Neural cell (in vitro differentiated cells): ENCODE measurements around the gene TRIM46. TPM values are rescaled to one million over a fixed set of nuclear protein-coding genes. Genes with fewer than 3 reads are reported as not detected.

Source experiments
- H2AFZ ChIP-seq: fragments of 200-600, 300-800 bp; sonication (generic), shearing (Covaris generic); 2 replicates; pipeline ENCODE4 v1.6.0; 2014; ENCODE audit warnings: low read depth, mild to moderate bottlenecking, antibody characterized with exemption, low read length, moderate library complexity
- H3F3A ChIP-seq: fragments of 200-600 bp; shearing (Covaris generic); 2 replicates; pipeline ENCODE4 v1.6.1; 2016; ENCODE audit warnings: mild to moderate bottlenecking, moderate library complexity, mixed read lengths, antibody characterized with exemption, low read length; ENCODE audit not compliant: insufficient read depth, poor library complexity, severe bottlenecking
- H3K27ac ChIP-seq: fragments of 200-600, 300-800 bp; sonication (generic), shearing (Covaris generic); 2 replicates; pipeline ENCODE4 v1.5.1; 2014; ENCODE audit warnings: mild to moderate bottlenecking, low read length, moderate library complexity
- H3K27me3 ChIP-seq: fragments of 300-800, 200-600 bp; sonication (generic), shearing (Covaris generic); 2 replicates; pipeline ENCODE4 v1.6.0; 2014; ENCODE audit warnings: mild to moderate bottlenecking, low read depth, low read length, moderate library complexity; ENCODE audit not compliant: insufficient read depth
- H3K36me3 ChIP-seq: fragments of 300-800, 200-600 bp; sonication (generic), shearing (Covaris generic); 2 replicates; pipeline ENCODE4 v1.5.1; 2014; ENCODE audit warnings: mild to moderate bottlenecking, antibody characterized with exemption, low read length, moderate library complexity; ENCODE audit not compliant: insufficient read depth
- H3K4me2 ChIP-seq: fragments of 300-800, 200-600 bp; sonication (generic), shearing (Covaris generic); 2 replicates; pipeline ENCODE4 v1.6.0; 2014; ENCODE audit warnings: mild to moderate bottlenecking, low read length
- H3K4me3 ChIP-seq: fragments of 300-800, 200-600 bp; sonication (generic), shearing (Covaris generic); 2 replicates; pipeline ENCODE4 v1.5.1; 2014; ENCODE audit warnings: mild to moderate bottlenecking, low read length, moderate library complexity
- H3K79me2 ChIP-seq: fragments of 200-600 bp; shearing (Covaris generic); replicated peaks from 2 replicates; pipeline ENCODE4 v1.6.0; 2014; ENCODE audit warnings: mild to moderate bottlenecking, low read length, moderate library complexity; ENCODE audit not compliant: insufficient read depth
- H3K9ac ChIP-seq: fragments of 300-800, 200-600 bp; sonication (generic), shearing (Covaris generic); 2 replicates; pipeline ENCODE4 v1.6.1; 2016; ENCODE audit warnings: mild to moderate bottlenecking, low read length, mixed read lengths
- H3K9me2 ChIP-seq: fragments of 200-600 bp; shearing (Covaris generic); 2 replicates; pipeline ENCODE4 v1.6.1; 2016; ENCODE audit warnings: mild to moderate bottlenecking, low read length, mixed read lengths; ENCODE audit not compliant: insufficient read depth
- H3K9me3 ChIP-seq: fragments of 200-600, 300-800 bp; sonication (generic), shearing (Covaris generic); 2 replicates; pipeline ENCODE4 v1.6.1; 2016; ENCODE audit warnings: mild to moderate bottlenecking, mixed run types, low read length, moderate library complexity, mixed read lengths
- H4K20me1 ChIP-seq: fragments of 200-600 bp; shearing (Covaris generic); 2 replicates; pipeline ENCODE4 v1.6.1; 2016; ENCODE audit warnings: mild to moderate bottlenecking, mixed run types; ENCODE audit not compliant: insufficient read depth
- EP300 ChIP-seq: fragments of 450-650 bp; conservative IDR thresholded peaks from 2 replicates; pipeline ENCODE4 v1.6.1; 2014; ENCODE audit warnings: antibody characterized with exemption, mild to moderate bottlenecking, moderate library complexity; ENCODE audit not compliant: poor library complexity, severe bottlenecking
- EZH2 ChIP-seq: fragments of 200-600, 300-800 bp; shearing (Covaris generic), sonication (generic); IDR thresholded peaks from 2 replicates; pipeline ENCODE4 v1.6.1; 2014; ENCODE audit warnings: antibody characterized with exemption, low read length, borderline replicate concordance, mild to moderate bottlenecking; ENCODE audit not compliant: insufficient read depth, poor library complexity, severe bottlenecking
- MXI1 ChIP-seq: fragments of 450-650 bp; conservative IDR thresholded peaks from 2 replicates; pipeline ENCODE4 v1.6.1; 2014; ENCODE audit warnings: antibody characterized with exemption, mild to moderate bottlenecking; ENCODE audit not compliant: poor library complexity, severe bottlenecking
- POLR2AphosphoS5 ChIP-seq: IDR thresholded peaks from 2 replicates; pipeline ENCODE4 v1.6.1; 2012
- RAD21 ChIP-seq: fragments of 450-650 bp; conservative IDR thresholded peaks from 2 replicates; pipeline ENCODE4 v1.6.1; 2014; ENCODE audit warnings: antibody characterized with exemption, mild to moderate bottlenecking, moderate library complexity
- SMC3 ChIP-seq: fragments of 450-650 bp; conservative IDR thresholded peaks from 2 replicates; pipeline ENCODE4 v1.6.1; 2014; ENCODE audit warnings: antibody characterized with exemption, mild to moderate bottlenecking, moderate library complexity; ENCODE audit not compliant: poor library complexity
- TAF1 ChIP-seq: IDR thresholded peaks from 2 replicates; pipeline ENCODE4 v1.6.1; 2012; ENCODE audit warnings: low read depth
- polyA plus RNA-seq: library from polyadenylated mRNA; depleted of rRNA; stranded (reverse); fragments of >200 nt; gene quantifications from 2 replicates; pipeline ENCODE4 v1.2.3, GENCODE V29; 2014
- TF ChIP-seq, protein P1 (sequence below): IDR thresholded peaks from 2 replicates; pipeline ENCODE4 v1.6.1; 2012; ENCODE audit warnings: borderline replicate concordance
- TF ChIP-seq, protein P2 (sequence below): fragments of 450-650 bp; IDR thresholded peaks from 2 replicates; pipeline ENCODE4 v1.5.1; 2014; ENCODE audit warnings: antibody characterized with exemption, mild to moderate bottlenecking, moderate library complexity; ENCODE audit not compliant: poor library complexity, severe bottlenecking

Gene TRIM46
- polyA plus RNA-seq, 1 donor from 2014 or later, result 31.5 TPM

DNA sequence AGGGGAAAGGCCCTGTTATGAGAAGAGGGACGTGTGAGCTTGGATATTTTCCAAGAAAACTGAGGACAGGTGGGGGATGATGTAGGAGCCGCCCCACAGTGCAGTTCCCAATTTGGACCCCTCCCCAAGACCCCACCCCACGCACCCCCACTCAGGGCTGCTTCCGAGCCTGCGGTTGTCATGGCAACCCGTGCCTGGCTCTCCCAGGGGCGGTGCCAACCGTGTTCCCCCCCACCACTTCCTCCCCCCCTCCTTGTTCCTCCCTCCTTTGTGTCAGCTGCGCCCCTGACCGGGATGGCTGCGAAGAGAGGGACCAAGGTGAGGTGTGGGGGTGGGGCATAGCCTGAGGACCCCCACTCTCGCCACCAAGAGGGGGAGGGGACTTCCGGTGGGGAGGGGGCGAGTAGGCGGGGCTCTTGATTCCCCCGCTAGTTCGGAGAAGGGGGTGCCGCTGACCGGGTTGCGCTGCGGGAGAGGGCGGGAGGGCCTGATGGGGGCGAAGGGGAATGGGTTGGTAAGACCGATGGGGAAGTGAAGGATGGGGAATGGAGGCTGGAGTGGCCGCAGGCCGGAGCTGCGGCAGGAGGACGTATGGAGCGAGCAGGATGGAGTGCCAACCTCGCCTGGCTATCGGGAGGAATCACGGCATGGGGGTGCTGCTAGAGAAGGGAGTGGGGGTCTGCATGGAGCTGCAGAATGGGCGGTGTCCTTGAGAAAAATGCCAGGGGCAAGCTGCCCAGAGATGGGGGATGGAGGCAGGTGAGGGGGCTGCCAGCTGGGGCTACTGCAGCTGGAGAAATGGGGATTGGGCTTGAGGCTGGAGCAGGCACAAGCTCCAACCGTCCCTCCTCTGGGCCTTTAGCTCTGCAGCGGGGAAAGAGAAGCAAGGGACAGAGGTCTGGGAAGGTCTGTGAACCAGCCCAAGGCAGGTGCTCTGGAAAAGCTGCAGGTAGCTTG lies 953 bp downstream of the TRIM46 start:
- Histone ChIP-seq H3K4me3 (peak overlapping the region; percentile 93), H3K27me3 (no peaks in the 10 kb centered on the region), H3K36me3 (peaks cover 13% of the 10 kb centered on the region), H3K27ac (peak overlapping the region; percentile 99), H3K9ac (peak overlapping the region; percentile 100), H3K9me2 (no peaks in the 10 kb centered on the region), H3K79me2 (peaks cover 37% of the 10 kb centered on the region), H3F3A (peaks cover 5% of the 10 kb centered on the region), H2AFZ (peak overlapping the region; percentile 65), H3K9me3 (no peaks in the 10 kb centered on the region), H3K4me2 (peak overlapping the region; percentile 91), H4K20me1 (no peaks in the 10 kb centered on the region)
- TF ChIP-seq, protein P1, sequence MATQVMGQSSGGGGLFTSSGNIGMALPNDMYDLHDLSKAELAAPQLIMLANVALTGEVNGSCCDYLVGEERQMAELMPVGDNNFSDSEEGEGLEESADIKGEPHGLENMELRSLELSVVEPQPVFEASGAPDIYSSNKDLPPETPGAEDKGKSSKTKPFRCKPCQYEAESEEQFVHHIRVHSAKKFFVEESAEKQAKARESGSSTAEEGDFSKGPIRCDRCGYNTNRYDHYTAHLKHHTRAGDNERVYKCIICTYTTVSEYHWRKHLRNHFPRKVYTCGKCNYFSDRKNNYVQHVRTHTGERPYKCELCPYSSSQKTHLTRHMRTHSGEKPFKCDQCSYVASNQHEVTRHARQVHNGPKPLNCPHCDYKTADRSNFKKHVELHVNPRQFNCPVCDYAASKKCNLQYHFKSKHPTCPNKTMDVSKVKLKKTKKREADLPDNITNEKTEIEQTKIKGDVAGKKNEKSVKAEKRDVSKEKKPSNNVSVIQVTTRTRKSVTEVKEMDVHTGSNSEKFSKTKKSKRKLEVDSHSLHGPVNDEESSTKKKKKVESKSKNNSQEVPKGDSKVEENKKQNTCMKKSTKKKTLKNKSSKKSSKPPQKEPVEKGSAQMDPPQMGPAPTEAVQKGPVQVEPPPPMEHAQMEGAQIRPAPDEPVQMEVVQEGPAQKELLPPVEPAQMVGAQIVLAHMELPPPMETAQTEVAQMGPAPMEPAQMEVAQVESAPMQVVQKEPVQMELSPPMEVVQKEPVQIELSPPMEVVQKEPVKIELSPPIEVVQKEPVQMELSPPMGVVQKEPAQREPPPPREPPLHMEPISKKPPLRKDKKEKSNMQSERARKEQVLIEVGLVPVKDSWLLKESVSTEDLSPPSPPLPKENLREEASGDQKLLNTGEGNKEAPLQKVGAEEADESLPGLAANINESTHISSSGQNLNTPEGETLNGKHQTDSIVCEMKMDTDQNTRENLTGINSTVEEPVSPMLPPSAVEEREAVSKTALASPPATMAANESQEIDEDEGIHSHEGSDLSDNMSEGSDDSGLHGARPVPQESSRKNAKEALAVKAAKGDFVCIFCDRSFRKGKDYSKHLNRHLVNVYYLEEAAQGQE, result no peak
- no peak for TF ChIP-seq SMC3
- peak; percentile 86 for TF ChIP-seq POLR2AphosphoS5
- peak; percentile 10 for TF ChIP-seq TAF1

DNA sequence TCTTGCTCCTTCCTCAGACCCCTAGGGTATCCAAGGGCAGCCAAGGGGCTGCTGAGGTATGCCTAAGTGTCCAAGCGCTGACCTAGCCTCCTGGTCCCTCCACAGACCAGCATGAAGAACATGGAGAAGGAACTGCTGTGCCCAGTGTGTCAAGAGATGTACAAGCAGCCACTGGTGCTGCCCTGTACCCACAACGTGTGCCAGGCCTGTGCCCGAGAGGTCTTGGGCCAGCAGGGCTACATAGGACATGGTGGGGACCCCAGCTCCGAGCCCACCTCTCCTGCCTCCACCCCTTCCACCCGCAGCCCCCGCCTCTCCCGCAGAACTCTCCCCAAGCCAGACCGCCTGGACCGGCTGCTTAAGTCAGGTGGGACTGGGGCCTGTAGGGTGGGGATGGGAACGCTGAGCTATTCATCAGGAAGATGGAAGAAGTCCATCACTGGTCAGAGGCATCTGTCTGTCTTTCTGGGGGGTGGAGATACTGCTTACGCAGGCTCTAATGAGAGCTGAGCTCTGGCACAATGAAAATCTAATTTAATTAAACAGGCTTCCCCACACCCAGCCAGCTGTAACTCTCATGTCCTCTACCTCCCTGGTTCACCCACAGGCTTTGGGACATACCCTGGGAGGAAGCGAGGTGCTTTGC lies 1.8 kb downstream of the TRIM46 start:
- peak overlapping the region; percentile 99 for H3K27ac ChIP-seq
- H3F3A ChIP-seq, result peaks cover 5% of the 10 kb centered on the region
- H3K9ac ChIP-seq, result peak overlapping the region; percentile 100
- no peak overlapping the region for H2AFZ ChIP-seq
- no peaks in the 10 kb centered on the region for H3K27me3 ChIP-seq
- H3K4me2 ChIP-seq, result peak overlapping the region; percentile 91
- no peaks in the 10 kb centered on the region for H3K9me3 ChIP-seq
- H4K20me1 ChIP-seq, result no peaks in the 10 kb centered on the region
- TF ChIP-seq EP300, result no peak
- TF ChIP-seq RAD21, result no peak
- no peaks in the 10 kb centered on the region for H3K9me2 ChIP-seq
- H3K79me2 ChIP-seq, result peaks cover 37% of the 10 kb centered on the region
- H3K4me3 ChIP-seq, result peak overlapping the region; percentile 93
- H3K36me3 ChIP-seq, result peaks cover 13% of the 10 kb centered on the region

DNA sequence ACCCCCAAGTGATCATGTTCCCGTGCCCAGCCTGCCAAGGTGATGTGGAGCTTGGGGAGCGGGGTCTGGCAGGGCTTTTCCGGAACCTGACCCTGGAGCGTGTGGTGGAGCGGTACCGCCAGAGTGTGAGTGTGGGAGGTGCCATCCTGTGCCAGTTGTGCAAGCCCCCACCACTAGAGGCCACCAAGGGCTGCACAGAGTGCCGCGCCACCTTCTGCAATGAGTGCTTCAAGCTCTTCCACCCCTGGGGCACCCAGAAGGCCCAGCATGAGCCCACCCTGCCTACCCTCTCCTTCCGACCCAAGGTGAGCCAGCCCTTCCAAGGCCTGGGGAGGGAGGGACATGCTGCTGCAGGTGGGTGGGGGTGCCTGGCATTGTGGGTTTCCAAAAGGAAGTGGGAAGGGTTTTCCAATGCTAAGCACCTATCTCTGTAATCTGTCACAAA lies 2.3 kb downstream of the TRIM46 start:
- Histone ChIP-seq H3K4me2 (no peak overlapping the region), H3K79me2 (peaks cover 37% of the 10 kb centered on the region), H3K4me3 (peak overlapping the region; percentile 93), H3K27me3 (no peaks in the 10 kb centered on the region), H2AFZ (no peak overlapping the region), H3K36me3 (peaks cover 13% of the 10 kb centered on the region), H3K9me3 (no peaks in the 10 kb centered on the region), H3K9me2 (no peaks in the 10 kb centered on the region), H4K20me1 (no peaks in the 10 kb centered on the region), H3K9ac (peak overlapping the region; percentile 100), H3F3A (peaks cover 5% of the 10 kb centered on the region), H3K27ac (peak overlapping the region; percentile 99)
- TF ChIP-seq EZH2 (no peak), POLR2AphosphoS5 (no peak), SMC3 (no peak), RAD21 (no peak), TAF1 (no peak), EP300 (no peak), MXI1 (no peak)
- TF ChIP-seq, protein P1, result no peak
- TF ChIP-seq, protein P2, sequence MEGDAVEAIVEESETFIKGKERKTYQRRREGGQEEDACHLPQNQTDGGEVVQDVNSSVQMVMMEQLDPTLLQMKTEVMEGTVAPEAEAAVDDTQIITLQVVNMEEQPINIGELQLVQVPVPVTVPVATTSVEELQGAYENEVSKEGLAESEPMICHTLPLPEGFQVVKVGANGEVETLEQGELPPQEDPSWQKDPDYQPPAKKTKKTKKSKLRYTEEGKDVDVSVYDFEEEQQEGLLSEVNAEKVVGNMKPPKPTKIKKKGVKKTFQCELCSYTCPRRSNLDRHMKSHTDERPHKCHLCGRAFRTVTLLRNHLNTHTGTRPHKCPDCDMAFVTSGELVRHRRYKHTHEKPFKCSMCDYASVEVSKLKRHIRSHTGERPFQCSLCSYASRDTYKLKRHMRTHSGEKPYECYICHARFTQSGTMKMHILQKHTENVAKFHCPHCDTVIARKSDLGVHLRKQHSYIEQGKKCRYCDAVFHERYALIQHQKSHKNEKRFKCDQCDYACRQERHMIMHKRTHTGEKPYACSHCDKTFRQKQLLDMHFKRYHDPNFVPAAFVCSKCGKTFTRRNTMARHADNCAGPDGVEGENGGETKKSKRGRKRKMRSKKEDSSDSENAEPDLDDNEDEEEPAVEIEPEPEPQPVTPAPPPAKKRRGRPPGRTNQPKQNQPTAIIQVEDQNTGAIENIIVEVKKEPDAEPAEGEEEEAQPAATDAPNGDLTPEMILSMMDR, result no peak
